GM18526 (cell line): ENCODE data around the gene SMIM32.

Experiments used
- POLR2A ChIP-seq: IDR thresholded peaks from 3 replicates; pipeline ENCODE4 v1.6.1; 2011; ENCODE audit not compliant: insufficient read length; ENCODE audit errors: extremely low read depth

SMIM32 gene

DNA sequence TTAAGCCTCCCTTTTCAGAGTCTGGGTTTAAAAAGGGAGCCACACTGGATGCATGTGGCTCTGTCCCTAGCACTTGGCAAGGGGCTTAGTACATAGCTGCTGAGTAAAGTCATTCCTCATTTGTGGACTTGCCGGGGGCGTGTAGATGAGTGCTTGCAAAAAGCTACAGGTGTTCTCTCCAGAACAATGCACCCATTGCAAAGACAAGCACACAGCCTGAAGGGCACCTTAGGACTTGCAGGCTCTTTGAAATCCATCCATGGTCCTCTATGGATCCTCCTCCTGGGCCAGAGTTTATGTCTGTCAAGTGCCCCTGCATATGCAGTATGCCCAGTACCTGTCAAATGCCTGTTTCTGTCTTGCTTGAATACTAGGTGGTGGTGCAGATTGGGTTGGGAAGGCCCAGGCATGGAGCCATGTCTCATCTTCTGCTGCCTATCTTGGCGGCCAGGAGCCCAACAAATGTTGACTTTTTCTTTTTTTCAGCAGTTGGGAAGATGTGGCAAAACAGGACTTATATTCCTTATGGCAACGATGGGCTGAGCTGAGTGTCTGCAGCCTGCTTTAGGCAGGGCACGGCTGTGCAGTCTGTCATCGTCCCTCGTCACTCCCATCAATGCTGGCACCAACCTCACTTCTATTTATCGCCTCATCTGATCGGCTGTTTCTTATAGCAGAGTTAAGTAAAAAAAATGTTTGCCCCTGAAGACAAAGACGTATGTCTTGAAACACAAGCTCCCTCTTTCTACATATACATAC, 18.5 kb upstream of the SMIM32 start:
- TF ChIP-seq POLR2A, result no peak

DNA sequence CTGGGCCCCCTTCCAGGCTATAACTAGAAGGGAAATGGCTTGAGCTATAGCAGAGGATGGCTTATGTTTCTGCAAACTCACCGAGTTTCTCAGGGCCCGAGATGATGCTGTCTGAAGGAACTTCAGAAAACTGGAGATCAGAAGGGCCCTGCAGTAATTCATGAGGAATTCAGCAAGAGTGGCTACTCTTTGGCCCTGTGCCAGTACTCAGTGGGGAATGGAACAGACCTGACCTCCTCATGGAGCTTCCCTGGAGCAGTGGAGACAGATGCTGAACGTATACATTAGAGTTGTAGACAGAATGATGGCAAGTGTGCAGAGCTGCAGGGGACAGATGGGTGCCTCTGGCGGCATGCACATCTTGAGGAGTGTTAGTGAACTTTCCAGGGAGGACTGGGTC, 17.3 kb upstream of the SMIM32 start:
- TF ChIP-seq POLR2A, result no peak

DNA sequence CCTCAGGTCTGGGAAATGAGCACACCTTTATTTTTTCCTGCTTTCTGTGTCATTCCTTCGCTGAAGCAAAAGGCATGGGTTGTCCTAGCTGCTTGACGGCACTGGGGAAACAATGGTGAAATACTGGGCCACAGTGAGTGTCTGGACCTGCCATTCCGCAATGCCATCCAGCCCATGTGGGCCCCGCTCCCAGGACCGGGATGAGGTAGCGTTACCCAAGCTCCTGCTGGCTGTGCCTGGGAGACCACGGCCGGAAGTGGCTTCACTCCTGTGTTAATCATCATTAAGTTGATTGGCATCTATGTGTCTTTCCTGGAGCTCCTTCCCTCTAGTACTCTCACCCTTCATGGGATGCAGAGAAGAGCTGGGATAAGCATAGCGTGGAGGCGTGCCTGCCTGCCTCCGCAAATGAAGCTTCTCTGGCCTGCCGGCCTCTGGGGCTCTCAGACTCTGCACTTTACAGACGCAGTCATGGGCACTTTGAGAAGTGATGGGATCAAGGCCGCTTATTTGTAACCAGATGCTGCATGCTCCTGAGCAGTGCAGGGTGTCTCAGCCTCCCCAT, 16.5 kb upstream of the SMIM32 start:
- no peak for TF ChIP-seq POLR2A

DNA sequence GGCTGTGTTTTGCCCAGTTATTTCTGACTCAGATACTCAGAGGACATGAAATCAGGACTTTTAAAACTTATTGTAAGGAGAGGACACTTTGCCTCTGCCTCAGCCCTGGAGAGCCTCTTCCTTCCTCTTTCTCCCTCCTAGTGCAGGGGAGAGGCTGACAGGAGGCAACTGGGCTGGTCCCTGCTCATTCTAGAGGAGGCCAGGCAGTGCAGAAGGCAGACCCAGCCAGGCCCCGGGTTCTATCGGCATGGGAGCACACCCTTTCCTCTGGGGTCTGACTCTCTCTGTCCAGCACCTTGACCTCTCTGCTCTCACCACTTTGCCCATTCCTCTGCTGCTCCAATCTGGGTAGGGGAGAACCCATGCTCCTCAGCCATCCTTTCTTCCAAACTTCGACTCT, 16.0 kb upstream of the SMIM32 start:
- no peak for TF ChIP-seq POLR2A

DNA sequence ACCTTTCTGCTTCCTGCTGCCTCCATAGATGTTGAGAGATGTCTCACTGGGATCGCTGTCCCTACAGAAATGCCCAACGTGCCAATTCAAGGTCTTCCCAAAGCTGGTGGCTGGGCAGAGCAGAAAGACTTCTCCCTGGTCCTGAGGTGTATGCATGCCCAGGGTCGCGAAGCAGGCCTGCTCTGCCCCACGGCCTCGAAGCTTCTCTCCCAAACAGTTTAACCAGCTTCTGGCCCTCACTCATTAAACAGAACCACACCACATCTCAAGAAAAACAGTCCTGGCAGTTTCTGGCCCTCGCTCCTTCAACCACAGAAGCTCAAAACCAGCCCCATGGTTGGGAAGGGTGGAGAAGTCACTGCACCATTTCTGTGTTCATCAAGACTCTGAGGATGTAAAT, 14.7 kb upstream of the SMIM32 start:
- no peak for TF ChIP-seq POLR2A

DNA sequence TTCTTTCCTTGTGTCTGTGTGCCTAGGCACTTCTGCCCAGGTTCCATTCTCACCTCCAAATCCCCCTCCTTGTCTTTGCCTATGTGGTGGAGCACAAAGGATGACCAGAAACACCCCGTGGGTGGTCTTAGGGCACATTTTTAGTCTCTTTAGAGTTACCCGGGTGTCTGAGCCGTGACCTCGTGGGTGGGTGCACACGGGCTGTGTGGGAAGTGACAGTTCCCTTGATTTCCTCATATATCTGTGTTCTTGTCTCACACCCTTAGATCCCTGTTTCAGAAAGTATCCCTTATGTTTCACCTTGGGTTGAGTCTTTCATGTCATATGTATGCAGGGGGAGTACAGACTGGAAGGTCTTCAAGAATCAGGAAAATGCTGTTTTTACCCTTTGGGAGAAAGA, 13.4 kb upstream of the SMIM32 start:
- TF ChIP-seq POLR2A, result no peak

DNA sequence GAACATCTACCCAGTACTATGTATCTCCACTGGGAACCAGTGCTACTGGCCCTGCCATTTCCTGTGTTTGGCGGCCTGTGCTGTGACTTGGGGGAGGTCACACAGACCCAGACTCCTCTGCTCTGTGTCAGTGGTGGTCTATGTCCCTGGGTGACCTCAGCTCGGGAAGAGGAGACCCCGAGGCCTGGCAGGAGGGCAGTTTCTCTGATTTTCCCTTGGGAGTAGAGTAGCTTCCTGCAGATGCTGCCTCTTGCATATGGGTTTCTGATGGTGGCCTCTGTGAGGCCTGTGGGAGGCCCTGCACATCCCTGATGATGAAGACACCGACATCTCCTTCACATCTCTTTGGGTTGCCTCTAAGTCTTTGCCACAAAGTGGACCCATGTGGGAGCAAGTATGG, 13.0 kb upstream of the SMIM32 start:
- TF ChIP-seq POLR2A, result no peak

DNA sequence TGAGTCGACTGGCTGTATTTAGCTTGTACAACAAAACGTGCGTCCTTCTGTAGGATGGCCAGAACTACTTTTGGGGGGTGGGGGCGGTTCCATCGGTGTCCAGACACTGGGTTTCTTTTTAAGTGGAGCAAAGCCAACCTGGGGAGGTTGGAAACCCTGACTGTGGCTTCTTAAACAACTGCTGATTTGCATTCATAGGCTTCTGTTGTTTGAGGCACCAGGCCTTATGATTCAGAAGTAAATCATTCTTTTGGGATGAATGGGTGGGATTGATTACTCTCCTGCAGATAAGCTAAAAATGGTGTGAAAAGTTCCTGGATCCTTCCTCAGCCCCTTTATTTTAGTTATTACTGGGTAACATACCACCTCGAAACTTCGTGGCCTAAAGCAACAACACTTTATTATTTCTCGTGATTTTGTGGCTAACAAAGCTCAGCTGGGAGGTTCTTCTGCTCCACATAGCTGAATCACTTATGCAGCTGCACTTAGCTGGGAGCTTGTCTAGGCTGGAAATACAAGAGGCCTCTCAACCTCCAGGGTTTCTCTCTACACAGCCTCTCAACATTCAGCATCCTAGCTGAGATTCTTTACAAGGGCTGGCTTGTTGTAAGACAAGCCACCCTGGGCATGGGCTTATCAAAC, 12.2 kb upstream of the SMIM32 start:
- no peak for TF ChIP-seq POLR2A

DNA sequence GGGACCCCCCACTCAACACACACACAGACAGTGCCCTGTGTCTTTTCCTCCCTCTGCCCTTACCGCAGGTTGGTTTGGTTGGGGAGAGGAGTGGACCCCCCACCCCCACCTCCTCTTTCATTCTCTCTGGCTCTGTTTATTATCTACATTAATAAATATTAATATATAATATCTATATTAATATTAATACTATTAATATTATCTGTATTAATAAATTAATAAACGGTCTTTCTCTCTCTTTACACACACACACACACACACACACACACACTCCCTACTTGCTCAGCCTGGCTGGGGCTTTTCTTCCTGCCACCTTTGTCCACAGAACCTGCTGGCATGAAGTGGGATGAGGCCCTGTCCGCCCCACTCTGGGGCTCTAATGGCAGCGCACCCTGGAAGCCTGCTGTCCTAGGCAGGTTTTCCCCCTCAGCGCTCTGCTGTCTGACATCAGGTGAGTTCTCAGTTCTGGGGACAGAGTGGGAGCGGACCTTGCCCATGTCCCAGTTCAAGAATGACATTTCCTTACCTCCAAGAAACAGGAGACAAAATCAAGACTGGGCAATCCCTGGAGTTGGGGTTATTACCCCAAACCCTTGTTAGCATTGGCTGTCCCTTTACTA, 10.5 kb upstream of the SMIM32 start:
- no peak for TF ChIP-seq POLR2A

DNA sequence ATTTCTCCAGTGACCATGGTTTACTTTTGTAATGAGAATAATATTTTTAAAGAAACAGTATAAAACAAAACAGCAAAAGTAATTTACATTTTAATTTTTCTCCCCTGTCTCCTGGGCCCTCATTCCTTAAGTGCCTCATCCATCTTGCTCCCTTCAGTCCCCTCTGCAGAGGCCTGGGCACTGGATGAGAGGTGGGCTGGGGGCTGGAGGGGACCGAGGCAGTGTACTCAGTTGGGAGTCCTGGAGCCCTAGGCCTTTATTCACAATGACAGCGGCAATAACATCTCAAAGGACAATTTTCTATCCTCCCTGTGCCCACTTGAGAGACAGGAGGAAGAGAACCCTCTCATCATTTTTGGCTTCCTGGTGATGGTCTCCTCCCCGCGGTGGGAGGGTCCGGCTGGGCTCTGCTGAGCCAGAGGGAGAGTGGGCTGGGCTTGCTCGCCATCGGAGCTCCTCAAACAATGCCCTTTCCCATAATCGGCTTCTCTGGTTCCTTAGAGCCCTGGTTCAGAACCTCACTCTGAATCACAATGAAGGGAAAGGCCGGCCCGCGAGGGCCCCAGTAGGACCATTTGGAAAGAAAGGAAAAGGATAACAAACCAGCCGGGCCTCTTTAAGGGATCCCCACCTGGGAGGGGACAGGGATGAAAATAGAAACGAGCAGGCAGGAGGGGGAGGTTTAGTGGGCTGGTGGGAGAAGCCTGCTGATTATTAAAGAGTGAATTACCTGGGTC, 9.7 kb upstream of the SMIM32 start:
- no peak for TF ChIP-seq POLR2A

DNA sequence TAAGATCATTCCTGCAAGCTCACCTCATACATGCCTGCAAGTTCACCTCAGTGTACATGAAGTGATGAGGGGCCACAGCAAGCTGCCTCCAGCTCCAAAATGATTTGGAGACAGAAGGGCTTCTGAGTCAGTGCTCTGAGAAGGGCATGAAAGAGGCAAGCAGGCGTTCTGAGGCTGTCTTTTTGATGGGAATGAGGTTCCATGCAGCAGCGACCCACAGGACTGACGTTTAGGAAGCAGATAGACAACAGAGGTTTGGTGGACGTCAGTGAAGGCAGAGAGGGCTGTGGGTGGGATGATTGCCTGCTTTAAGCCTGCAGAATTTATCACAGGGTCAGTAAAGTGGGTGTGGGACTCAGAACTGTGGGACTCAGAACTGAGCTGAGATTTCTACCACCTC, 8.9 kb upstream of the SMIM32 start:
- TF ChIP-seq POLR2A, result no peak

DNA sequence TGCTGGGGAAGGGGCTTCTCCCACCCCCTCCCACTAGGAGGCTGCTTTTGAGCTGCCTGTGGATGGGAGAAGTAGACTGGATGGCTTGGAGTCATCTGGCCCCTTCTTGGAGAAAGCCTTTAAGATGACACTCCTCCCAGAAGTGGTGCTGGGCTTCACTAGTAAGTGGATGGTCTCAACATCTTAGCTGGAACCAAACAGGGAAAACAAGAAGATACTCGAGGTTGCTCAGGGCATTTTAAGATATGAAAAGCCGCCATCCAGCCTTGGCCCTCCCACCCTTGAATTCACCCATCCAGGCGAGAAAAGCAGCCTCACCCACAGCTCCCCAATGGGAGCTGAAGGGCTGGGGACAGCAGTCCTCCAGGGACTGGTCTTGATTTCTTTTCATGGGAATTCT, 7.8 kb upstream of the SMIM32 start:
- no peak for TF ChIP-seq POLR2A

DNA sequence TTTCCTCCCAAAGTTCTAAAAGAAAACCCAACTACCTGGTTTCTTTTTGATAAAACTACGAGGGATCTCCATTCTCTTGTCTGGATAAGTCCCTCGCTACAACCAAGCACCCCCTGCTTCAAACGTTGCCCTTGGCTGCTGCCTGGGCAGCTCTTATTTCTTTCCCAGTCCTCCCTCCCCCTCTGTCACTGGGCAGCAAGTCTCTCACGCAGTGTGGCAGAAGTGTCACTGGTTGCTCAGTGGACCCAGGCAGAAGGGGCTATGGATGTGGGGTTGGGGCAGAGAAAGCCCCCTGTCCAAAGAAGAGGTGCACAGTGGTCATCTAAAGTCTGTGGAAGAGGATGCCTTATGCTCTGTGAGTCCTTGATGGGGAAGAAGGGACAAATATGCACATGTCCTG, 7.2 kb upstream of the SMIM32 start:
- no peak for TF ChIP-seq POLR2A

DNA sequence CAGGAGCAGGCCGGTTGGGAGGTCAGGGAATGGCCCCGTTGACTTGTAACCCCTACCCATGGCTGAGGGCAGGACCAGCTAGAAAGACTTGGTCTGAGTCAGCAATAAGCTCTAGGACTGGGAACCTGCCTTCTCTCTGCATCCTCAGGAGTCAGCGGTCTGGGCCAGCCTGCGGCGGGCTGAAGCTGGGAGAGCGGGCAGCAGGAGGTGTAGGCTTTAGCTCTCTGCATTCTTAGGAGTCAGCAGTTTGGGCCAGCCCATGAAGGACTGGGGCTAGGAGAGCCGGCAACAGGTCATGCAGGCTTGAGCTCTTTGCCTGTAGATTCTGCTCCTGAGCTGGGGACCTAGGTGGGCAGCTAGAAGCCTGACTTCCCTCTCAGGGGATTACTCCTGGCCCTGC, 6.4 kb upstream of the SMIM32 start:
- TF ChIP-seq POLR2A, result no peak

DNA sequence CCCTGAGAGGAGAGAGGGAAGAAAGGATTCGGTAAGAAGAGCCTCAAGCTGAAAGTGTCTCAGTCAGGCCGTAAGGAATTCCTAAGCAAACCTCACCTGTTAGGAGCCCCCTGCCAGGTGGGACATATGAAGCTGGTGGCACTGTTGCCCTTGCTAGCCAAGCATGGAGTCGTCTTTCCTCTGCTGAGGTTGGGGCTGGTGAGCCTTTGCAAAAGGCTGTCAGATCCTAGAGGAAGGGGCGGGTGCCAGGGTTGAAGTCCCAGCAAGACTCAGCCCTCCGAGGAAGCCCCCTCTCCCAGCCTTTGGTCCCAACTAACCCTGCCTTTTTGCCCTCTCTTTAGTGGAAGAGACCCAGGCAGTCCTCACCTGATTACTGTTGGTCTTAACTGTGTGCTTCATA, 5.5 kb upstream of the SMIM32 start:
- no peak for TF ChIP-seq POLR2A
